ENCODE data around the gene COL17A1. TPM values are rescaled to one million over a fixed set of nuclear protein-coding genes. Genes with fewer than 3 reads are reported as not detected.

COL17A1 gene
- total RNA-seq, 1 experiment from 2014 or later, result 0.26 TPM

DNA sequence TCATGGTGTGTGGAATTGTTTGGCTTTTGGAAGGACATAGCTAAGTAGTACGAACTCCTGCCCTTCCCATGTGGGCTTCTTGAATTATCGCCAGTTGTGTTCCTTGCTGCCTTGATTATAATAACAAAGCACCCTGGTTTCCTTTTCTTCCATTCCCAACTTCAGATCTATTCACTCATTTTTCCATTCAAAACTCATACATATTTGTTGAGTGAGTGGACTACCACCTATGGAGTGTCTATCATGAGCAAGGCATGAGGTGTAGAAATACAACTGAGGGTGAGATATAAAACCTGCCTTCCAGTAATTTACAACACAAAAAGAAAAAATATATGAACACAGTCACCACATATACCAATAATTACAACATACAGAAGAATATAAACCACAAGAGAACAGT lies 4.9 kb upstream of the COL17A1 start:
- no TSS peak for BruUV-seq (replicated peaks)
- ATAC-seq, result no peak
- CTCF ChIA-PET, result no interaction called here
- H3K27me3 ChIP-seq (ENCODE audit: control insufficient read depth, insufficient read depth, low read length), result no peaks in the 10 kb centered on the region
- in situ Hi-C loops (cut with HindIII; ENCODE audit: low pct_unique_long_range_greater_than_20kb, low sequenced_read_pairs), result no loop called here
- intact Hi-C loops (cut with micrococcal nuclease; ENCODE audit: unreplicated experiment), result no loop called here
- H3K36me3 ChIP-seq (ENCODE audit: control insufficient read depth, insufficient read depth, low read length), result no peaks in the 10 kb centered on the region
- no peak for DNase-seq (ENCODE audit: low read depth, low spot score)
- H3K4me1 ChIP-seq (ENCODE audit: control insufficient read depth, insufficient read depth, low read length), result no peaks in the 10 kb centered on the region
- H3K9me3 ChIP-seq (ENCODE audit: control insufficient read depth, insufficient read depth, low read depth, low read length), result no peaks in the 10 kb centered on the region
- POLR2A ChIA-PET, result no interaction called here
- no peak overlapping the region for H3K27ac ChIP-seq (ENCODE audit: low read length)
- TF ChIP-seq, protein P1, sequence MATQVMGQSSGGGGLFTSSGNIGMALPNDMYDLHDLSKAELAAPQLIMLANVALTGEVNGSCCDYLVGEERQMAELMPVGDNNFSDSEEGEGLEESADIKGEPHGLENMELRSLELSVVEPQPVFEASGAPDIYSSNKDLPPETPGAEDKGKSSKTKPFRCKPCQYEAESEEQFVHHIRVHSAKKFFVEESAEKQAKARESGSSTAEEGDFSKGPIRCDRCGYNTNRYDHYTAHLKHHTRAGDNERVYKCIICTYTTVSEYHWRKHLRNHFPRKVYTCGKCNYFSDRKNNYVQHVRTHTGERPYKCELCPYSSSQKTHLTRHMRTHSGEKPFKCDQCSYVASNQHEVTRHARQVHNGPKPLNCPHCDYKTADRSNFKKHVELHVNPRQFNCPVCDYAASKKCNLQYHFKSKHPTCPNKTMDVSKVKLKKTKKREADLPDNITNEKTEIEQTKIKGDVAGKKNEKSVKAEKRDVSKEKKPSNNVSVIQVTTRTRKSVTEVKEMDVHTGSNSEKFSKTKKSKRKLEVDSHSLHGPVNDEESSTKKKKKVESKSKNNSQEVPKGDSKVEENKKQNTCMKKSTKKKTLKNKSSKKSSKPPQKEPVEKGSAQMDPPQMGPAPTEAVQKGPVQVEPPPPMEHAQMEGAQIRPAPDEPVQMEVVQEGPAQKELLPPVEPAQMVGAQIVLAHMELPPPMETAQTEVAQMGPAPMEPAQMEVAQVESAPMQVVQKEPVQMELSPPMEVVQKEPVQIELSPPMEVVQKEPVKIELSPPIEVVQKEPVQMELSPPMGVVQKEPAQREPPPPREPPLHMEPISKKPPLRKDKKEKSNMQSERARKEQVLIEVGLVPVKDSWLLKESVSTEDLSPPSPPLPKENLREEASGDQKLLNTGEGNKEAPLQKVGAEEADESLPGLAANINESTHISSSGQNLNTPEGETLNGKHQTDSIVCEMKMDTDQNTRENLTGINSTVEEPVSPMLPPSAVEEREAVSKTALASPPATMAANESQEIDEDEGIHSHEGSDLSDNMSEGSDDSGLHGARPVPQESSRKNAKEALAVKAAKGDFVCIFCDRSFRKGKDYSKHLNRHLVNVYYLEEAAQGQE (IDR thresholded peaks at IDR 0.05; ENCODE audit: insufficient read depth in 1 of 2, low read depth in 2 of 2, low read length in 1 of 2), result no peak
- TF ChIP-seq TCF7L2 (IDR thresholded peaks at IDR 0.05; ENCODE audit: low read depth, low read length), result no peak
- TF ChIP-seq POLR2AphosphoS5 (IDR thresholded peaks at IDR 0.05; ENCODE audit: low read depth, low read length), result no peak
- no peak for TF ChIP-seq SIN3A (IDR thresholded peaks at IDR 0.05; ENCODE audit: borderline replicate concordance, insufficient read depth, low read depth, low read length)
- TF ChIP-seq, protein P2, sequence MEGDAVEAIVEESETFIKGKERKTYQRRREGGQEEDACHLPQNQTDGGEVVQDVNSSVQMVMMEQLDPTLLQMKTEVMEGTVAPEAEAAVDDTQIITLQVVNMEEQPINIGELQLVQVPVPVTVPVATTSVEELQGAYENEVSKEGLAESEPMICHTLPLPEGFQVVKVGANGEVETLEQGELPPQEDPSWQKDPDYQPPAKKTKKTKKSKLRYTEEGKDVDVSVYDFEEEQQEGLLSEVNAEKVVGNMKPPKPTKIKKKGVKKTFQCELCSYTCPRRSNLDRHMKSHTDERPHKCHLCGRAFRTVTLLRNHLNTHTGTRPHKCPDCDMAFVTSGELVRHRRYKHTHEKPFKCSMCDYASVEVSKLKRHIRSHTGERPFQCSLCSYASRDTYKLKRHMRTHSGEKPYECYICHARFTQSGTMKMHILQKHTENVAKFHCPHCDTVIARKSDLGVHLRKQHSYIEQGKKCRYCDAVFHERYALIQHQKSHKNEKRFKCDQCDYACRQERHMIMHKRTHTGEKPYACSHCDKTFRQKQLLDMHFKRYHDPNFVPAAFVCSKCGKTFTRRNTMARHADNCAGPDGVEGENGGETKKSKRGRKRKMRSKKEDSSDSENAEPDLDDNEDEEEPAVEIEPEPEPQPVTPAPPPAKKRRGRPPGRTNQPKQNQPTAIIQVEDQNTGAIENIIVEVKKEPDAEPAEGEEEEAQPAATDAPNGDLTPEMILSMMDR (IDR thresholded peaks at IDR 0.05), result no peak
- H3K4me3 ChIP-seq (ENCODE audit: low read depth in 2 of 2, low read length in 2 of 2), result no peak overlapping the region

DNA sequence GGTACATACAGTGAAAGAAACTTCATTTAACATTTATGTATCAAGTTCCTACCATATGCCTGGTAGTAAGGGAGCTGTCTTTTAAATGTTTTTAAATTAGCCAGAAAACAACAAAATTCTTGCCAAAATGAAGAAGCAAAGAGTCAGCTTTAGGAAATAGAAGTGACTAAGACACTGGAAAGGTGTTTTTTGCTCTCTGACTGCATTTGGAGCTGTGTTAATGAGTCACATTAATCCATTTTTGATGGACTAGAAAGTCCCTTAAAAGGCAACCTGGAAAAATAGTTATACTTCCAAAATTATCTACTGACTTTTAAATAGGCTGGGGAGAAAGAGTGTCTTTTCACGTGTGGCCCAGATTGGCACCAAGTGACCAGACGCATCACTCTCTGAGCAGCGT lies 3.9 kb upstream of the COL17A1 start:
- BruUV-seq (replicated peaks), result no TSS peak
- H3K4me1 ChIP-seq (ENCODE audit: control insufficient read depth, insufficient read depth, low read length), result no peaks in the 10 kb centered on the region
- in situ Hi-C loops (cut with HindIII; ENCODE audit: low pct_unique_long_range_greater_than_20kb, low sequenced_read_pairs), result no loop called here
- ATAC-seq, result no peak
- DNase-seq (ENCODE audit: low read depth, low spot score), result no peak
- no peaks in the 10 kb centered on the region for H3K9me3 ChIP-seq (ENCODE audit: control insufficient read depth, insufficient read depth, low read depth, low read length)
- H3K27ac ChIP-seq (ENCODE audit: low read length), result no peak overlapping the region
- H3K36me3 ChIP-seq (ENCODE audit: control insufficient read depth, insufficient read depth, low read length), result no peaks in the 10 kb centered on the region
- no peaks in the 10 kb centered on the region for H3K27me3 ChIP-seq (ENCODE audit: control insufficient read depth, insufficient read depth, low read length)
- ChIA-PET POLR2A (no interaction called here), CTCF (interaction anchor here (0.7 kb wide), 1 partner anchor 98 kb away, joined by 3 read pairs; no protein-coding TSS in a partner anchor)
- TF ChIP-seq, protein P2 (IDR thresholded peaks at IDR 0.05), result no peak
- TF ChIP-seq POLR2AphosphoS5 (IDR thresholded peaks at IDR 0.05; ENCODE audit: low read depth, low read length), result no peak
- TF ChIP-seq TCF7L2 (IDR thresholded peaks at IDR 0.05; ENCODE audit: low read depth, low read length), result no peak
- no peak for TF ChIP-seq SIN3A (IDR thresholded peaks at IDR 0.05; ENCODE audit: borderline replicate concordance, insufficient read depth, low read depth, low read length)
- TF ChIP-seq, protein P1 (IDR thresholded peaks at IDR 0.05; ENCODE audit: insufficient read depth in 1 of 2, low read depth in 2 of 2, low read length in 1 of 2), result no peak
- H3K4me3 ChIP-seq (ENCODE audit: low read depth in 2 of 2, low read length in 2 of 2), result no peak overlapping the region
- intact Hi-C loops (cut with micrococcal nuclease; ENCODE audit: unreplicated experiment), result no loop called here

All from Panc1 (cell line).